ENCODE results near the gene NMNAT2.

GRCh38 chr1:183281039-183281438 lies 137.1 kb downstream of the NMNAT2 start:
- TF ChIP-seq RAD21 (IDR thresholded peaks at IDR 0.05; ENCODE audit: insufficient read depth, low read depth, low read length) (no peak), ZZZ3 (IDR thresholded peaks at IDR 0.05; ENCODE audit: control insufficient read depth, insufficient read length, low read depth) (no peak), EZH2 (IDR thresholded peaks at IDR 0.05; ENCODE audit: borderline replicate concordance, control insufficient read depth, low read depth, low read length) (no peak), IKZF1 (conservative IDR thresholded peaks at IDR 0.05) (no peak)
- TF ChIP-seq, protein P1, sequence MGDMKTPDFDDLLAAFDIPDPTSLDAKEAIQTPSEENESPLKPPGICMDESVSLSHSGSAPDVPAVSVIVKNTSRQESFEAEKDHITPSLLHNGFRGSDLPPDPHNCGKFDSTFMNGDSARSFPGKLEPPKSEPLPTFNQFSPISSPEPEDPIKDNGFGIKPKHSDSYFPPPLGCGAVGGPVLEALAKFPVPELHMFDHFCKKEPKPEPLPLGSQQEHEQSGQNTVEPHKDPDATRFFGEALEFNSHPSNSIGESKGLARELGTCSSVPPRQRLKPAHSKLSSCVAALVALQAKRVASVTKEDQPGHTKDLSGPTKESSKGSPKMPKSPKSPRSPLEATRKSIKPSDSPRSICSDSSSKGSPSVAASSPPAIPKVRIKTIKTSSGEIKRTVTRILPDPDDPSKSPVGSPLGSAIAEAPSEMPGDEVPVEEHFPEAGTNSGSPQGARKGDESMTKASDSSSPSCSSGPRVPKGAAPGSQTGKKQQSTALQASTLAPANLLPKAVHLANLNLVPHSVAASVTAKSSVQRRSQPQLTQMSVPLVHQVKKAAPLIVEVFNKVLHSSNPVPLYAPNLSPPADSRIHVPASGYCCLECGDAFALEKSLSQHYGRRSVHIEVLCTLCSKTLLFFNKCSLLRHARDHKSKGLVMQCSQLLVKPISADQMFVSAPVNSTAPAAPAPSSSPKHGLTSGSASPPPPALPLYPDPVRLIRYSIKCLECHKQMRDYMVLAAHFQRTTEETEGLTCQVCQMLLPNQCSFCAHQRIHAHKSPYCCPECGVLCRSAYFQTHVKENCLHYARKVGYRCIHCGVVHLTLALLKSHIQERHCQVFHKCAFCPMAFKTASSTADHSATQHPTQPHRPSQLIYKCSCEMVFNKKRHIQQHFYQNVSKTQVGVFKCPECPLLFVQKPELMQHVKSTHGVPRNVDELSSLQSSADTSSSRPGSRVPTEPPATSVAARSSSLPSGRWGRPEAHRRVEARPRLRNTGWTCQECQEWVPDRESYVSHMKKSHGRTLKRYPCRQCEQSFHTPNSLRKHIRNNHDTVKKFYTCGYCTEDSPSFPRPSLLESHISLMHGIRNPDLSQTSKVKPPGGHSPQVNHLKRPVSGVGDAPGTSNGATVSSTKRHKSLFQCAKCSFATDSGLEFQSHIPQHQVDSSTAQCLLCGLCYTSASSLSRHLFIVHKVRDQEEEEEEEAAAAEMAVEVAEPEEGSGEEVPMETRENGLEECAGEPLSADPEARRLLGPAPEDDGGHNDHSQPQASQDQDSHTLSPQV (IDR thresholded peaks at IDR 0.05) = no peak

Measured in GM12878 (cell line).